Medulla oblongata (tissue), 1 donor: ENCODE data around the gene GGA2.
"Not testable (repeated sequence)": the region's sequence is repeated elsewhere in the genome, so short reads cannot be mapped to it uniquely, and the experiment has no call there.

Source experiments
- DNase-seq: peaks from one replicate; pipeline ENCODE4 v3.0.0-alpha.2; 2015; ENCODE audit errors: extremely low spot score

Gene GGA2

DNA sequence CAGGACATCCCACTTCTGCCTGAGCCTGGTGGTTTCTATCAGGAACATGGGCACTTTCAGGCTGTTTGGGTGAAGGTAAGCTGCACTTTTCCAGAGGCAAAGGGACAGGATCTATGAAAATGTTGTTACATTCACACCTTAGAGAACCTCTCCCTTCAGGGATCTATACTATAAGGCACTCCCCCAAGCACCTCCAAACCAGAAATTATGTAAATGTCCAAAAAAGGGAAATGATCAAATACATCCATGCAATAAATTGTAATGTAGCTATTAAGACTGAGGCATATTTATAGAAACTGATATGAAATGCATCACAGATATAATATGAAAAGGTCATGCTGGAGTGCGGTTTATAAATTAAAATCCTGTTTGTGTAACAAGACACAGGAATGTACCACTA, 34.0 kb downstream of the GGA2 start:
- no peak for DNase-seq

DNA sequence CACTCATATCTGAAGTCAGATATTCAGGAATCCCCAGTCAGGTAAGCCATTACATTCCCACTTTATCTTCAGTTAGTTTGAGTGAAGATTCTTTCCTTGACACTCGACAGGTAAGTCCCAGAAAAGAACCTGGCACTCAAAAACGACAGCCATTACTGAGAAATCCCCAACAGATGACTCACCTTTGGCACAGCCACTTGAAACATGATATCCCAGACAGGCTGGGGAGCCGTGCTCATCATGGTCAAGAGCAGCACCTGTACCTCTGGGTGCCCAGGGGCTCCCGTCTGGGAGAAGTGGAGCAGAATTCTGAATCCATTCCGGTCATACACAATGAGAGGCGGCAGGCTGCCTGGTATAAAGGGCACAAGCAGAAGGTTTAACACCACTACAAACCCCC, 40.5 kb downstream of the GGA2 start:
- DNase-seq, result no peak

DNA sequence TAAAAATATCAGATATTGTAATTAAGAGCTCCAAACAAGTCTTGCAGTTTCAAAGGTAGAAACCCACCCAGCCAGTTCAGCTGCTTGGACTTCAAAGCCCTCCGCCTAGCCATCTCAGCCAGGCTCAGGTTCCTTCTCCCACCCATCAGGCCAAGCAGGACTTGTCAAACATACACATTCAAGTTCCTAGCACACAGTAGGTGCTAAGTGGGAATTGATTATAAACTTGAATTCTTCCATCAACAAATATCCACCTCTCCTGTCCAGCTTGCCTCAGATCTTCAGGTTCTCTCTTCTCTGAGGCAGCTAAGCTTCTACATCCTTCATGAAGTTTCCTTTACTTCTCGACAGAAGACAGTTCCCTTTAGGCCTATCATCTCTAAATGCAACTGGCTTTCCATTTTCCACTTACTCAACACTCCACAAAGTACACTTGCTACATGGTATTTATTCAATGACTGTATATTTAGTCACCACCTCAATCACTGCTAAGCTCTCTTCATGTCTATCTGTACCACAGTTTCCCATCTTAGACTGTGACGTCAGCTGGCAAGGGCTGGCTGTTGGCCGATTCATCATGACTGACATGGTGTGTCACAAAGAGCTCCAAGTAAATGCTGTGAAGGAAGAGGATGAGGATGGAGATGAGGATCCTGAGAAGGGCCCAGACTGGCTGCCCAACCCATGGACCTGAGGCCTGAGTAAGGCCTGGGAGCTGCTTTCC, 44.0 kb downstream of the GGA2 start:
- DNase-seq, result no peak

DNA sequence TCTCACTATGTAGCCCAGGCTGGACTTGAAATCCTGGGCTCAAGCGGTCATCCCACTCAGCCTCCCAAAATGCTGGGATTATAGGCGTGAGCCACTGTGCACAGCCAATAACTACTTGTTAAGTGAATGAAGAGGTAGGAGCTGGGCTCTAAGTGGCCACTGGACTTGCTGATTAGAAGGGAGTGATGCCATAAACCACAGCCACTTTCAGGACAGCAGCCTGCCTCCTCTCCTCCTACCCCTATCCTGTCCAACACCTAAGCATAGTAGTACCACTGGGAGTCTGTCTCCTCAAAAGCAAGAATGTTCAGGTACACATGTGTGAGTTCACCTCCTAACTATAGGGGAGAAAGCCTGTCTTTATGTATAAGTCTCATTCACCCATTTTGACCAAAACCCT, 45.1 kb downstream of the GGA2 start:
- no peak for DNase-seq

DNA sequence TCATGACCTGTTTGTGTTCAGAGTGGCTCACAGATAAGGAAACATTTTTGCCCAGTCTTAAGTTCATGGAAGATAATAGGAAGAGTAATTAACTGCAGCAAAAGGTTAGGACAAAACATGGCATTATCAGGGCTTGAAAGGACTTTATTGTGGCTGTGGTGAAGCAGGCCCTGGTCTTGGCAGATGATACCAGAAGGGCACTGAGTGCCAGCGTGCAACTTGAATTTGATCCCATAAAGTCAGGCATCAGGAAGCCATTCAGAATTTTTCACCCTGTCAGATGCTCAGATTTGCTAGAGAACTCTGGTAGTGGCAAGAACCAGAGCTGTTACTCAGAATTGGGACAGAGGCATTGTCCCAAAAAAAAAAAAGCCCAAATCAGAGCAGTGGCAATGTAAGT, 46.1 kb downstream of the GGA2 start:
- peak; percentile 85 for DNase-seq

DNA sequence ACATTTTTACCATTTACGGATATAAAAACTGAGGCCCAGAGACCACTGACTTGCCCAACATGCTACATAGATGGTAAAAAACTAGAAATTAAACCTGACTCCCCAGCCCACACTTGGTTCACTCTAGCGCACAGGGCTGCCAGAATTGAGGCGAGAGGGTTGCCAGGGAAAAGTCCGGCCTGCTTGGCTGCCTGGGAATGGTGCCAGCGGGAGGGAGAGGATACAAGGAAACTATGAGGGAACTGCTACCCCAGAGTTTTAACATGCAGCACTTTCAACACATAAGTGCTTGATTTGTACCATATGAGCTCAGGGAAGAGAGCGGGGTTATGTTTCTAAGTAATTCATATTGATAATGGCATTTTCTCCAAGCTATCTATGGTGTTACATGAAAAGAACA, 47.3 kb downstream of the GGA2 start:
- peak; percentile 81 for DNase-seq

DNA sequence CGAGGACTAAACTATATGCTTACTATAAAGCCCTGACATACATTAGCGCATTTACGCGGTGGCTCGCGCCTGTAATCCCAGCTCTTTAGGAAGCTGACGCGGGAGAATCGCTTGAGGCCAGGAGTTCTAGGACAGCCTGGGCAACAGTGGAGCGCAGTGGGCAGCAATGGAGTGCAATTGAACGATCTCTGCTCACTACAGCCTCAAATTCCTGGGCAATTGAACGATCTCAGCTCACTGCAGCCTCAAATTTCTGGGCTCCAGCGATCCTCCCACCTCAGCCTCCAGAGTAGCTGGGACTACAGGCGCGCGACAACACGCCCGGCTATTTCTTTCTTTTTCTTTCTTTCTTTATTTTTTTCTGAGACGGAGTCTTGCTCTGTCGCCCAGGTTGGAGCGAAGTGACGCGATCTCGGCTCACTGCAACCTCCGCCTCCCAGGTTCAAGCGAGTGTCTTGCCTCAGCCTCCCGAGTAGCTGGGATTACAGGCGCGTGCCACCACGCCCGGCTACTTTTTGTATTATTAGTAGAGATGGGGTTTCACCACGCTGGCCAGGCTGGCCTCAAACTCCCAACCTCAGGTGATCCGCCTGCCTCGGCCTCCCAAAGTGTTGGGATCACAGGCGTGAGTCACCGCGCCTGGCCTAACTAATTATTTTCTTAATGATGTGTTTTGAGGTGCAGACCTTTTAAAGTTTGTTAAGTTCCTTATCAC, 56.8 kb downstream of the GGA2 start:
- no peak for DNase-seq

DNA sequence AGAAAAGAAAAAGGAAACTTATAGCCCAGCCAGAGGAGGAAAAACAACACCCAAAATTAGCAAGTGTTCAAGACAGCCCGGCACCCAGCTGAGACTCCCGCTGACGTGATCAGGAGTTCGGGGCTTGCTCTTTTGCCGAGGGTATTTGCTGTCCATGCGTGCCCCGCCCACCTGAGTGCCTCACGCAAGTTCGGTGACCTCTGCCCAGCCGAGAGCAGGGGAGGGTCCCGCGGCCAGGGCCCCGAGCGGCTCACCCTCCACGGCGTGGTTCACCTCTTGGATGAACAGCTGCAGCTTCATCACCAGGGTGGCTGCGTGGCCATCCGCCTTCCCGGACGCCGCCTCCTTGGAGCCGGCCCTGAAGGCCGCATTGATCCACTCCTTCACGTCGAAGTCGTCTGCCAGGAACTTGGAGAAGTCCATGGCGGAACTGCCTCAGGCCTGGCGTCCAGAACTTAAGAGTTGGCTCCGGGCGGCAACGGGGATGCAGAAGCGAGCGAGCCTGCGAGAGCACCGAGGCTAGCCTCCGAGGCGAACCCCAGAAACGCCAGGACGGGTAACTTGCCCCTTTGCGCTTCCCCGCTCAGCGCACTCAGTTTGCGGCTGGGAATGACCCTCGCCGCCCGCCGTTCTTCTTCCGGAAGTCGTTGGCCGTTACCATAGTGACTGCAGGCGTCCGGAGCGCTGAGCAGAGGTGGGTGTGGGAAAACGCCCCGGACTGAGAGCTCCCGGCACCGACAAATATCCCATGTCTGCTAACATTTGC, 57.5 kb downstream of the GGA2 start, which contains the start of gene COG7:
Gene COG7 (minus strand): TSS at position 618 of the 766 bp plus-strand sequence. CDS start 195 bp downstream, at position 423.
- peak; percentile 84 for DNase-seq

DNA sequence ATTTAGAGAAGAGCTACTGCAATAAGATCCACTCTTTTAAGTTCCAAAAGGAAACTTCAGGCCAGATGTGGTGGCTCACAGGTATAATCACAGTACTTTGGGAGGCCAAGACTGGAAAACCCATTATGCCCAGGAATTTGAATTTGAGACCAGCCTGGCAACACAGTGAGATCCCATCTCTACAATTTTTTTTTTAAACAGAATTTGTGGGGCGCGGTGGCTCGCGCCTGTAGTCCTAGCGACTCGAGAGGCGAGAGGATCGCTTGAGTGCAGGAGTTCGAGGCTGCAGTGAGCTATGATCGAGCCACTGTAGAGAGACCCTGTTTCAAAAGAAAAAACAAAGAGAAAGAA, 58.1 kb downstream of the GGA2 start:
- DNase-seq, result no peak

DNA sequence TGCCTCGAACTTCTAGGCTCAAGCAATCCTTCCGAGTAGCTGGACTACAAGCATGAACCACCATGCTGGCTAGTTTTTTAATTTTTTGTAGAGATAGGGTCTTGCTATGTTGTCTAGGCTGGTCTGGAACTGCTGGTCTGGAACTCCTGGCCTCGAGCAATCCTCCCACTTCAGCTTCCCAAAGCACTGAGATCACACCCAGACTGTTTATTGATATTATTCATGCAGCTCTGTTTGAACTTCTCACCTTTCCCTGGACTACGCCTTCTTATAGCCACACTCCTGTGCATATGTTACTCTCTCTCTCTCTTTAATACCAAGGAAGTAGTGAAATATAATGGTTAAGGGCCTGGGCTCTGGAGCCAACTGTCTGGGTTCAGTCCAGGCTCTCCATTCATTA, 61.9 kb downstream of the GGA2 start:
- DNase-seq, result no peak

DNA sequence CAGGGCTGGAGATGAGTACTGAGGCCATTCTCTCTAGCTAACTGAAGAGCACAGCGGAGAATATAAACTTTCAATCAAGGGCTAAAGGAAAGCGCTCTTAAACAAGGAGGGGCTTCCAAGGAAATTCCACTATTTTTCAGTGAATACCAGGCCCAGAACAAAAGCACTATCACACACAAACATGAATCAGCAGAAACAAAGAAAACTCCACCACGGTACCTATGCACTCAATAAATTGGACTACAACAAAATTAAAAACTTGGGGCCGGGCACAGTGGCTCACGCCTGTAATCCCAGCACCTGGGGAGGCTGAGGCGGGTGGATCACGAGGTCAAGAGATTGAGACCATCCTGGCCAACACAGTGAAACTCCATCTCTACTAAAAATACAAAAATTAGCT, 72.8 kb downstream of the GGA2 start:
- not testable (repeated sequence) for DNase-seq

DNA sequence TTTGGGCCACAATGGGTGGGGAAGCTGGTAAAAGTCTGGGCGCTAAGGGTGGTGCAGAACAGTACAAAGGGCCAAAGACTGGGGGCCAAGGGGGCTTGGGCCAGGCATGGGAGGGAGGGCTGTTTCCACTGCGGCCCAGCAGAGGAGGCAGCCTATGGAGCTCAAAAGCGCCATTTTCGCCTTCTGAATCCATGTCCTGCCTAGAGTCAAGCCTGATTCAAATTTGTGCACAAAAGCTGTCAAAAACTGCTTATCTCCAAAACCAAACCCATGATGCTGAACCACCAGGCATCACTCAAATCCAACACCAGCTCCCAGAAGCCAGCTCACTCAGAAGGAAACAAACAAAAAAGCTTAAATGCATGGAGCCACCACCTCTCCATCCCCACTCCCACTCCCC, 73.3 kb downstream of the GGA2 start:
- DNase-seq, result no peak

DNA sequence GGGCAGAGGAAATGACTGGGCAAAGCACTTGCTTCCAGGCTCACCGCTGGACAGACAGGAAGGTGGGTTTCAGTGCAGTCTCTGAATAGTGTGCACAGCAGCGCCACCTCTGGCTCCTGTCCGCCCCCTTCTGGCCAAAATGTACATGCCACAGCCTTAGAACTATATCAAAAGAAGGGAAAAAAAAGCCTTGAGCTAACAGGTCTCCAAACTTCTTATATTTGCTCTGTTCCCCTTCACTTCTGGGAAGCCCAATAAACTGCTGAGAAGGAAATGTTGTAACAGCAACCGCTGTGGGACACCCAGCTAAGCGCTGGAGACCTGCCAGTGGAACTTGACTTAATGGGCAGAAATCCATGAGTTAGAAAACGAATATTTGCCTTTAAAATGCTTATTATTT, 74.8 kb downstream of the GGA2 start:
- DNase-seq, result peak; percentile 18

DNA sequence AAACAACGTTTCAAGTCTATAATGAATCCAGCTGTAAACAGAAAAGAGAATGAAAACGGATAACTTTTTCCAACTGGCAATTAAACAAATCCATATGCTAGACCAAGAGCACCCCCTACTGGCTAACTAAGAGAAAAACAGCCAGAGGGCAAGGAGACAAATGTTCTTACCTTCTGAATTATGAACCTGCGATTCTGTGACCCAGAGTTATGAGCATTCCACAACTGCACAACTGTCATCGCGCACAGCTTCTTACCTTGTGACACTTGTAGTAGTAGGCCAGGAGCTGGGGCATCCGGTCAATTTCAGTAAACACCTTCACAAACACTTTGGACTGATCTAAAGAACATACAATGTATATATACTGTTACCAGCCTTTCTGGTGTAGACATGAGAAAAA, 75.9 kb downstream of the GGA2 start:
- DNase-seq, result peak; percentile 86

DNA sequence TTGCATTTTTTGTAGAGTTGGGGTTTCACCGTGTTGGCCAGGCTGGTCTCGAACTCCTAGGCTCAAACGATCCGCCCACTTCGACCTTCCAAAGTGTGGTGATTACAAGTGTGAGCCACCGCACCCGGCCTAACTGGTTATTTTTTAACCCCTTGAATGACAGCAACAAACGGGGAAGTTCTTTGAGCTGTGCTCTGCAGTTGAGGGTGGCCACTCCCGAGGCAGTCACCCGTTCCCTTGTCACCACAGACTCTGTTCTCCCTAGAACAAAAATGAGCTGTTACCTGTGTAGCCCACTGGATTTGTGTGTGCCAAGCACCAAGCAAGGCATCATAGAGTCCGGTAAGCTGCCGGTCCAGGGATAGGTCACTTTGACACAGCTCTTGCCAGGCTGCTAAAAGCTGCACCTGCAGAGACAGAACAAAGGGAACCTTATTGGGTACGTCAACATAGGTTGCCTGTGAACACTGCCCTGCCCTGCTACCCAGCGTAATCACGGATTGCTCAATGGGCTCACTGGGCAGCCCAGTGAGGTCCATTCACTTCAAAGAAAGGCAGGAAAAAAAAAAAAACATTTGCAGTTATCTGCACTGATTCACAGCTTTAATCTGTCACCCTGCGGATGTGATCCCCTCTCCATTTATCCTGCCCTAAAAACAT, 76.9 kb downstream of the GGA2 start:
- no peak for DNase-seq

DNA sequence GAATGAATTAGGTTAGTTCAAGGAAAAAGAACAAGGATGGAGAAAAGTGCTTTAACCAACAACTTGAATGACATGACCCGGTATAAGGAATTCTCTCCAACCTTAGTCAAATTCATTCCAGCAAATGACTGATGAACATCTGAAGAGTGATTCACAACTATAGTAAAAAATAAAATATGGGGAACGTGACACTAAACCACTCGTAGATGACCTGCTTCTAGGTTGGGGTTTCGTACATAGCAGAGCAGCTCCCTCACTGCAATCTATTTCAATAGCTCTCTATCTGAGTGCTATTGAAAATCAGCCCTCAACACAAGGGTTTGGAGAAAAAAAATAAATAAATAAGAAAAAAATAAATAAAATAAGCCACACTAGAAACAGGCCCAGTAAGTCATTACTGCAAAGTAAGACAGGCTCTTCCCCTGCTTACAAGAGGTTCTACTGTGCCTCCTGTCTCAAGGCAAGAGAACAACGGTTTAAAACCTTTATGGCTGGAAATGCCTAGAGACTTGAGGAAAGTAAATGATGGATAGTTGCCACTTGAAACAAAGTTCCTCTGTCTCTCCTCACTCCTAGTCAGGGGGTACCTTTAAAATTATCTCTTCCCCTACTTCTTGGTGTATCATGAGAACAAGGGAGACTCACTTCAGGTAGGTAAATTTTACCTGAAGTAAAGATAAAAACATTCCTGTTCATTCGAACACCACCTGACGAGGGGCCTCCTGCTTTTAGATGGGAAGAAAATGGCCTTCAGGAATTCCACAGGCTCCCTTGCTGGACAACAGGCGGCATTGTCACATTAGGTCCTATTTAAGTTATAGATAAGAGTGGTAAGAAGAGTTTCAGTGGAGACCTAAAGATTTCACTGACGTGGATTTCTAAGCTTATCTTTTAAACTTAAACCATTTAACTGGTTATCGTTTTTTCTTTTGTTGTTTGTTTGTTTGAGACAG, 77.8 kb downstream of the GGA2 start:
- no peak for DNase-seq

DNA sequence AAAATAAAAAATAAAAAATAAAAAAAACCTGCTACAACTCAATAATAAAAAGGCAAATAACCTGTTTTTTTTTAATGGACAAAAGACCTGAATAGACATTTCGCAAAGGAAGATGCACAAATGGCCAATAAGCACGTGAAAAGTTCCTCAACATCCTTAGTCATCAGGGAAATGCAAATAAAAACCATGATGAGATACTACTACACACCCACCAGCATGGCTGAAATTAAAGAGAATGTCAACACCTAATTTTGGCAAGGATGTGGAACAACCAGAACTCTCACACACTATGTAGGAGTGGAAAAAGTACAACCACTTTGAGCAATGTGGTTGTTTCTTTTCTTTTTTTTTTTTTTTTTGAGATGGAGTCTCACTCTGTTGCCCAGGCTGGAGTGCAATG, 81.9 kb downstream of the GGA2 start:
- DNase-seq, result no peak

DNA sequence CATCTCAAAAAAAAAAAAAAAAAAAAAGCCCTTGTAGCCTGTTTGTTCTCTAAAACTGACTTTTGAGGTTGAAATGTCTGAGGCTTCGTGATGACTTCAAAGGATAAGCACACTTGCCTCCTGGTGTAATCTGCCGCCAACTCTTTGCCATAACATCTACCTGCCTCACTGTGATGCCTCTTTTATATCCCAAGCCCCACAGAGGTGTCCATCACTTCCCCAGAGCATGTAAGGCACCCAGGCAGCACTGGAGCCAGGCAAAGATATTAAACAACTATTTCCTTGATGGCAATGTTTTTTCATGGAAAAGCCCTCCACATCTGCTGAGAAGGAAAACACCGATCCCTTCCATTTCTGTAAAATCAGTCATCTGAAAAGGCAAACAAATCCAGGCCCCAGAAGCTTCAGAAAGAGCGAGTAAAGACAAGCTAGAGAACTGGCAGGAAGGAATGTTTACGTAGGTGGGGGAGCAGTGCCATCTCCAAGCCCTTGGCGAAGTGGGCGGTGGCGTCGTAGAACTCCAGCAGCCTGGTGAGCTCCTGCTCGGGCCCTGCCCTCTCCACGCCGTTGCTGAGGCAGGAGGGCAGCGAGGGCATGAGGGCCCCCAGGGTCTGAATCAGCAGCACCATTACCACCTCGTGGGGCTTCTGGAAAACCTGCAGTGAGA, 85.9 kb downstream of the GGA2 start:
- DNase-seq, result no peak

DNA sequence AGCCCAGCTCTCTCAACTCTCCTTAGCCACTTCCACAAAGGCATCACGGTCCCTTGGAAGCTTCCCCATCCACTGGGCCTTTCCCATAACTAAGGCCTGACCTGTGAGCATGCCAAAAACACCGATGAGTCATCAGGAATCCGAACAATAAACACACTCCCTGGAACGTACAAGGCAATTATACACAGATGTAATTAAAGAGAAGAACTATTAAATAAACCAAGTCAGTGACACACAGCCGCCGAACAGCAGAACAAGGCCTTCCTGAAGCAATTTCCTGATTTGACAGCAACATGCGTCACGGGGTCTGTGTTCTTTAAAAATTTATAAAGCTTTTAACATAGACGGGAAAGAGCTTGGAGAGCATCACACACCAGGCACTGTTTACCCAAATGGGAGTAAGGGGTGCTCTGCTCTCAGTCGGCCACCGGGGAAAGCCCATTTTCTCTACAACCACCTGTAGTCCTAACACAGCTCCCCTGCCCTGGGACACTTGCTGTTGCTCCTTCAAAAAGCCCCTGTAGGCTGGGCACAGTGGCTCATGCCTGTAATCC, 86.7 kb downstream of the GGA2 start:
- DNase-seq, result peak; percentile 53

DNA sequence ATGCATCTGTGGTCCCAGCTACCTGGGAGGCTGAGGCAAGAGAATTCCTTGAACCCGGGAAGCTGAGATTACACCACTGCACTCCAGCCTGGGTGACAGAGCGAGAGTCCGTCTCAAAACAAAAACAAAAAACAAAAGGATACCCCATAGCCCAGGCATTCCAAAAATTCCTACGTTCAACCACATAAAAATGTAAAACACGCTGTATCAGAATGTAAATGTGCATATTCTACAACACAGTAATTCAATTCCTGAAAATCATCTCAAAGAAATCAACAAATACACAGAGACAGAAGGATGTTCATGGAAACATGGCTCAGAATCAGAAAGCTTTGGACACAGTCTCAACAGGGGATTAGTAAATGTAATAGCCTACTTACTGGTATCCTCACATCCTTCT, 90.3 kb downstream of the GGA2 start:
- no peak for DNase-seq
